IPS-15b (cell line): Measurements from ENCODE around the gene TNKS1BP1.
A peak's percentile ranks its signal among the peaks of the same experiment; 100 is the strongest.

Source experiments
- H3K27me3 ChIP-seq: one replicate; pipeline ENCODE4 v1.6.1; 2013; ENCODE audit warnings: low read length; ENCODE audit not compliant: control insufficient read depth, insufficient read depth
- H3K36me3 ChIP-seq: one replicate; pipeline ENCODE4 v1.6.1; 2013; ENCODE audit warnings: low read length; ENCODE audit not compliant: control insufficient read depth, insufficient read depth
- H3K4me1 ChIP-seq: one replicate; pipeline ENCODE4 v1.6.1; 2013; ENCODE audit warnings: mild to moderate bottlenecking, low read length; ENCODE audit not compliant: control insufficient read depth, insufficient read depth
- H3K4me3 ChIP-seq: one replicate; pipeline ENCODE4 v1.5.1; 2013; ENCODE audit warnings: low read depth, low read length
- H3K9ac ChIP-seq: one replicate; pipeline ENCODE4 v1.6.1; 2013; ENCODE audit warnings: low read depth, mild to moderate bottlenecking, low read length
- H3K9me3 ChIP-seq: one replicate; pipeline ENCODE4 v1.6.1; 2013; ENCODE audit warnings: mild to moderate bottlenecking, low read length; ENCODE audit not compliant: control insufficient read depth, insufficient read depth

TNKS1BP1 gene

DNA sequence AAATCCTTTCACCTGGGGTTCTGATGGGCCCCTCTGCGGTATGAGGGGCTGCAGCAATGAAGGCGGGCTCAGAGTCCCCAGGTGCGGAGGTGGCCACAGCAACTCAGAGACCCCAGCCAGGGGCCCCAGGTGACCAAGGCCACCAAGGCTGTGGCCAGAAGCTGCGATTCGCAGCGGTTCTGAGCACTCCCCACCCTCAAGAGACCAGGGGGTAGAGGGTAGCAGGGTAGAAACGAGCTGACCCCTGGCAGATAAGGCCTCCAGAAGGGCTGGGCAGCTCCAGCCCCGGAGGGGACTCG lies 948 bp downstream of the TNKS1BP1 start:
- peak overlapping the region; percentile 68 for H3K9ac ChIP-seq
- H3K36me3 ChIP-seq = peaks cover 36% of the 10 kb centered on the region

DNA sequence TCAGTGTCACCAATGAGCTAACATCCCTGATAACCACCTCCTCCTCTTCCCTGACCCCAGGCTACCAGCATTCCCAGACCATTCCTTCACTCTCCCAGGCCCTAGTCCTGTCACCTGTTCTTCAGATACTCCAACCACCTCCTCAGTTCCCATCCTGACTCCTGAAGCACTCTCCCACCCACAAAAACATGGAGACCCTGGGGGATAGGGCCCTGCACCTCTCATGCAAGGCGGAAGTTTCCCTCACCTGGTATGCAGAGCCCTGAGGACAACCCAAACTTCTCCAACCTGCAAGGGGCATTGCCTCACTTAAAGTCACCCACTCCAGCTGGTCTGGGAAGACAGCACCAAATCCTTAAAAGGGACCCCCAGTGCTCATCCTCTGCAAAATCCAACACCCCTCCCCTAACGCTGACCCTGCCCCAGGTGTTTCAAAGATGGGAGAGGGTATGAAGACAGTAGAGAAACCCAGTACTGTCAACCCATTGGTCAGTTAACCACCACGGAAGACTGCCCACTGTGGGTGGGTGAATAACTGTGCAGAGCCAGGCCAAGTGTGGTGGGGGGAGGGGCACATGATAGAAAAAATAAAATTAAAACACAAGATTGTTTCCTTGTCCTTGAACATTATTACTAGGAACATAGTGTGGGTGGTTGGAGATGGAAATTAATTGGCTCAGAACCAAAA lies 1.4 kb downstream of the TNKS1BP1 start:
- peaks cover 13% of the 10 kb centered on the region for H3K4me1 ChIP-seq
- H3K36me3 ChIP-seq = peaks cover 33% of the 10 kb centered on the region

More for the DNA sequence above, 948 bp downstream of the TNKS1BP1 start:
- Histone ChIP-seq H3K4me1 (peaks cover 13% of the 10 kb centered on the region), H3K9me3 (no peaks in the 10 kb centered on the region), H3K27me3 (no peaks in the 10 kb centered on the region), H3K4me3 (peak overlapping the region; percentile 87)

DNA sequence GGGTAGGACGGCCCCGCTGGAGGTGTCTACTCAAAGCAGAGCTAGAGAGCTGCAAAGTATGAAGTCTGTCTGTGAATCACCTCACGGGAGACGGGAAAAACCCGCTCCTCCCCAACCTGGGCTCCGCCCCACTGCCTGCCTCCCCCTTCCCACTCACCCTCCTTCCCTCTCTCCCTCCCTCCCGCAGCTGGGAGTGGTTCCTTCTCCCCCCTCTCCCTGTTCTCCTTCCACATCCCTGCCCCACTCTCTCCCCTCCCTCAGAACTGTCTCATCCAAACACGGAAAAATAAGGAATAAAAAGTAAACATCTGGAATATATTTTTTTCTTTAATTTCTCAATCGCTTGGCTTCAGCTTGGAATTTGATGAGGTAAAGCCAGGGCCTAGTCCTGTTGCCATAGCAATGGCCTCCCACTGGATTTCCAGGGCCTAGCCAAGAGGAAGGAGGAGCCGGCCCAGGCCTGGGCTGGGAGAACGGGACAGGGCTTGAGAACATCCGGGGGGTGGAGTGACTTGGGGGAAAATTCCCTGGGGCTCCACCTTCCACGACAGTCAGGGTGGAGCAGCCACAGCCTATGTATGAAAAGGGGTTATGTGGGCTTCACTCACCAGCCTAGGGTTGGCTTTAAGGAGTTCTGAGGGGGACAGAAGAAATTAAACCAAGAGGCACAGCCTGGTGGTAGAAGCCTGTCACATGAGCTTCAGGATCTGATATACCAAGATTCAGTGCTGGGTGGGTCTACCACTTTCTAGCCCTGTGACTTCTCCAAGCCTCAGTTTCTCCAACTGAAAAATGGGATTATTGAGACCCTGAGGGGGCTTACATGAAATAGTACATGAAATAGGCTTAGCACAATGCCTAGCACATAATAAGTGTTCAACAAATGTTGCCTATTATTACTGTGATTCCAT lies 2.2 kb downstream of the TNKS1BP1 start:
- Histone ChIP-seq H3K4me3 (peak overlapping the region; percentile 13), H3K4me1 (peaks cover 13% of the 10 kb centered on the region), H3K9me3 (no peaks in the 10 kb centered on the region), H3K36me3 (peaks cover 33% of the 10 kb centered on the region), H3K27me3 (no peaks in the 10 kb centered on the region), H3K9ac (no peak overlapping the region)

More for the DNA sequence above, 1.4 kb downstream of the TNKS1BP1 start:
- H3K27me3 ChIP-seq = no peaks in the 10 kb centered on the region
- peak overlapping the region; percentile 87 for H3K4me3 ChIP-seq
- H3K9me3 ChIP-seq = no peaks in the 10 kb centered on the region
- peak overlapping the region; percentile 68 for H3K9ac ChIP-seq

DNA sequence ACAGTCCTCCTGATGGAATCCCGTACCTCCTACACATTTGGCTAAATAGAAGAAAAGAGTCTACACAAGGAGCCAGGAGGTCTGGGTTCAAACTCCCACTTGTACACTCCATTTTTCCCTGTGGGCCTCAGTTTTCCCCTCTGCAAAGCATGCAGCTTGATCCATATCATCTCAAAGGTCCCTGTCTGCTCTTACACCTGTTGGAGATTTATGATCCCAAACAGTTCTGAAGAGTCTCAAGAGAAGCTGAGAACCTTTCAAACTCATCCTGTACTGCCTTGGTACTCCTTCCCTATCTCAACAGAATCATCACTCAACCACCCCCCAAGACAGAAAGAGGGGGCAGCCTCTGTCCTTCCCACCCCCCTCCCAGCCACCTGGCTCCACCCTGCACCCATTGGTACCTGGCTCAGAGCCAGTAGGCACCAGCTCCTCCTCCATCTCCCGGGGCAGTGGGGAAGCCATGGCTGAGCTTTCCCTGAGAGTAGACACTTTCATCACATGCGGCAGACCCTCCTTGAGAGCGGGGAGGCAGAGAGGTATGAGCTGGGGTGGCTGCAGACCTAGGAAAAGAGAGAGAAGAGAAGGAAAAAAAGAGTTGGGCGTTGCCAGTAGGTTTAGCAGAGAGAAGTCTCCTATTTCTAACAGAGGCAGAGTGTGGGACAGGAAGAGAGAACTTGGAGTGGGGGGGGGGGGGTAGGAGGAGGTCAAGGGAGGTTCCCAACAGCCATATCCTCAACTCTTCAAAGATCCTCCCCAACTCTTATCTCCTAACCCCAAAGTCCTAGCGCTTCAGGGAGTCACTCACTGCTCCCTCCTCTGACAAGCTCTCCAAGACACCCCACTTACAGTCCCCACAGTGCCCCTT lies 3.1 kb downstream of the TNKS1BP1 start:
- peak overlapping the region; percentile 13 for H3K4me3 ChIP-seq
- H3K9ac ChIP-seq = no peak overlapping the region
- H3K27me3 ChIP-seq = no peaks in the 10 kb centered on the region
- peaks cover 13% of the 10 kb centered on the region for H3K4me1 ChIP-seq
- peaks cover 34% of the 10 kb centered on the region for H3K36me3 ChIP-seq
- no peaks in the 10 kb centered on the region for H3K9me3 ChIP-seq

DNA sequence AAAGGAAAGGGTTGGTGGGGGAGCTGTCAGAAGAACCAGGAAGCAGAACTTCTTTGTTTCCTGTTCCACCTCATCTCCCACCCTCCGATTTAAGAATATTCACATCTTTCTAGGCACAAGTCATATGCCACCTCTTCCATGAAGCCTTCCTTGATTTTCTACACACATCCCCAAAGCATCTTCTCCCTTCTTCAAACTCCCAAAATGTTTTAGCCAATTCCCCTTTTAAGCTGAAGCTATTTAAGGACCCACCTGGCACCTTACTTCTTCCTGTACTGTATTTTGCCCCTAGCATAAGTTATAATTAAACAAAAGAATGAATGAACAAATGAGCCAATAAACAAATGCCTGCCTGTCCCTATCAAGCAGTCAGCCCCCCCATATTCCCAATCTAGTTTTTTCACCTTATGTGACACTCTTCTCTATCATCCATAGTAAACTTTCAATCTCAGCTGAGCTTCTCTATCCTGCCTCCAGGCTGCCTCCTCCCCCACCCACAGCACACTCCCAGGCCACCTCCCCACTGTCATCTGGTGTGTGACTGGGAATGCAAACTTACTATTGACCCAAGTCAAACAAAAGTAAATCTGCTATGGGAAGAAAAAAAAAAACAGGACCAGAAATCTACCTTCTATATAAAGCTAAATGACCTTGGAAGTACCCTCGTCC lies 3.9 kb downstream of the TNKS1BP1 start:
- Histone ChIP-seq H3K4me1 (peaks cover 13% of the 10 kb centered on the region), H3K36me3 (peaks cover 41% of the 10 kb centered on the region)

DNA sequence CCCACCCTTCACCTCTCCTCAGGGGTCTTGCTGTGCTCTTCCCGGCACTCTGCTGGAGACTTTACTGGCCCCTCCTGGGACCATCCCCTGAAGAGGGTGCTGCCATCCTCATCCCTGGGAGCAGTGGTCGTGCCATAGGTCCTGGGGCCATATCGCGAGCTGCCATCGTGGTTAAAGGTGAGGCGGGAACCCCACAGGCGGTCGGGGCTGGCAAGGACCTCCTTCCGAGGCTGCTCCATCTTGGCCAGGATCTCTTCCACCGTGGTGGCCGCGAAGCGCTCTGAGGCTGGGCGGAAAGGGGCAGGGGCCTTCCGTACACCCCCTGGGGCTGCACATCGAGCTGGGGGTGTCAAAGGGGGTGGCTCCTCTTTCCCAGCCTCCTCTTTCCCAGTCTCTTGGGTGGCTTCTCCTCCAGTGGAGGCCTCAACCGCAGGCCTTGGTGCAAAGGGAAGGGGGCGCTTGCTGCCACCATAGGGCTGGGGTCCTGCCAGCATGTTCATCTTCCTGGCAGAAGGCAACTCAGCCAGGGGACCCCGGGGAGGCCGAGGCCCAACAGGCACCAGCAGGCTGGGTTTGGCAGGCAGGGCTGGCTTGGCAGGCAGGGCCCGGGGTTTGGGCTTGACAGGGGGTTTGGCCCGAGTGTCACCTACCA lies 4.6 kb downstream of the TNKS1BP1 start:
- Histone ChIP-seq H3K4me1 (peaks cover 16% of the 10 kb centered on the region), H3K9me3 (no peaks in the 10 kb centered on the region), H3K4me3 (no peak overlapping the region), H3K9ac (no peak overlapping the region), H3K27me3 (no peaks in the 10 kb centered on the region), H3K36me3 (peaks cover 43% of the 10 kb centered on the region)

More for the DNA sequence above, 3.9 kb downstream of the TNKS1BP1 start:
- Histone ChIP-seq H3K27me3 (no peaks in the 10 kb centered on the region), H3K9ac (no peak overlapping the region), H3K4me3 (no peak overlapping the region), H3K9me3 (no peaks in the 10 kb centered on the region)

DNA sequence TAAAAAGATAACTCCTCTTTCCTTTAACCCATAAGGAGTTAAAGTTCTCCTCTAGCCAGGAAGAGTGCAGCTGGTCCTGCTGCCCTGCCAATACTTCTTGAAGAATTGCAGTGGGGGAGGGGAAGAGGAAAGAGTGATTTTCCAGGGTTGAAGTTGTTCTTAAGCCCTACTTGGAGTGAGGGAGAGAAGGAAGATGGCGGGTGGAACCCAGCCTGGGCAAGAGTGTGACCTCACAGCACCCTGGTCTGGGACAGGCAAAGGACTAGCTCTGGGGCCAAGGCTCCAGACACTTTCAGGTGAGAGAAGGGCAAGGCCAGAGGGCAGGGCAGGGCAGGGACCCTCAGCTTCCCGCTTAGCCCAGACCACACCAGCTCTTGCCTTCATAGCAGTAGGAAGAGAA lies 6.6 kb downstream of the TNKS1BP1 start:
- H3K4me3 ChIP-seq = no peak overlapping the region
- H3K4me1 ChIP-seq = peaks cover 21% of the 10 kb centered on the region
- peaks cover 62% of the 10 kb centered on the region for H3K36me3 ChIP-seq
- H3K27me3 ChIP-seq = no peaks in the 10 kb centered on the region
- H3K9ac ChIP-seq = no peak overlapping the region
- no peaks in the 10 kb centered on the region for H3K9me3 ChIP-seq

DNA sequence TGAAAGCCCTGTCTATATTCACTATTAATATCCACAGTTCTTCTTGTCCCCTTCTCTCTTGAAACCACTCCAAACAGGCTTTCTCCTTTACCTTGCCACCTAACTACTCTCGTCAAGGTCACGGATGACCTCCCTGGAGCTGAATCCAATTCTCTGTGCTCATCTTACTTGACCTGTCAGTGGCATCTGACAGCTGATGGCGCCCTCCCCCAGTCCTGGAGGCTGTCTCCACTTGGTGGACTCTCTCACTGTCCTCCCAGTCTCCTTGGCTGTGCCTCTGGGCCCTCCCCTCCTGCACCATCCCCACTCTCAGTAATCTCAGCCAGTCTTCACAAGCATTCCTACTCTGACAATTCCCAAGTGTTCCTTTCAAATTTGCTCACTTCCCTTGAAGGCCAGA lies 8.7 kb downstream of the TNKS1BP1 start:
- H3K9ac ChIP-seq = no peak overlapping the region
- H3K27me3 ChIP-seq = no peaks in the 10 kb centered on the region
- H3K4me3 ChIP-seq = no peak overlapping the region
- peaks cover 67% of the 10 kb centered on the region for H3K36me3 ChIP-seq
- peaks cover 19% of the 10 kb centered on the region for H3K4me1 ChIP-seq
- H3K9me3 ChIP-seq = no peaks in the 10 kb centered on the region

DNA sequence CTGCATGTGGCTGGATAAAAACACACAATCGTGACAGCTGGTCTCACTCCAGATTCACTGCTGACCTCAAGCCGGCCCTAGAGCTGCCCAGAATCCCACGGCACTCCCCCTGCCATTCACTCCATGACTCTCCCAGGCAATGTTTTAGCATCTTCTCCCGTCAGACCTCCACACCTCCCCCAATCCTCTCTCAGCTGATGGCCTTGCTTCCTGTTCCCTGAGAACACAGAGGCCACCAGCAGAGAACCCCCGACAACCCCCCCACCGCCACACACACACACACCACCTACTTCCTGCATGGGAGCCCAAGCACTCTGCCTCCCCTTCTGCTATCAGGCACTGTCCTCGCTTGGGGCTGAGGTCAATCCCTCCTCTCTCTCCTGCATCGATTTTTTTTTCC lies 9.3 kb downstream of the TNKS1BP1 start:
- Histone ChIP-seq H3K9ac (no peak overlapping the region), H3K9me3 (no peaks in the 10 kb centered on the region), H3K27me3 (no peaks in the 10 kb centered on the region), H3K4me1 (peaks cover 22% of the 10 kb centered on the region), H3K36me3 (peaks cover 67% of the 10 kb centered on the region), H3K4me3 (no peak overlapping the region)

DNA sequence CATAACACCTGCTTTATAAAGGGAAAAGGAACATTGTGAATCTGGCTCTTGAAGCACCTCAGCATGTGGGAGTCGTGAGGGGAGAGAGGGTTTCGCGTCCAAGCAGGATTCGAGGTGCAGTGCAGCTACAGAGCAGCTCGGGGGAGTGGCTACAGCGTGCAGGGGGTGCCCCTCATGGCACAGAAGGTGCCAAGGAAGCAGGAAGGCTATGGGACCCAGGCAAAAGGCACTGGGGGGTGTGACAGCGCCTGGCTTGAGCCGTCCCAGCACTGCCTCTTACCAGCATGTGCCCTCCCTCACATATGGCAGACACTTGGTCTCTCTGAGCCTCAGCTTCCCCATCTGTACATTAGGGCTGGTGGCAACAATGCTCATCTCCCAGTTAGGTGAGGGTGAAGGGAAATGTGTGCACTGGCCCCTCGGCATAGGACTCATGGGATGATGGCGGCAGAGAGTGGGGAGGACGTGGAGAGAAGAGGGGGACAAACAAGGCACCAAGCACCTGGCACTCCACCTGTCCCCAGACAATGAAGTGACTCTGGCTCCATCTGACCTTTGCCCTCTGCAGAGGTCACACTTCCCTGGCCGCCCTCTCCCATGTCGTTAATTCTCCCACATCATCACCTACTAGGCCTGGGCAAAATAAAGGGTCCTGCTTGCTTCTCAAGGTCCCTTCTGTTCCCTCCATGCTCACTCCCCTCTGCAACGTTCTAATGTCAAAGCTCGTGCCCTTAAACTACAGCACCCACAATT lies 10.4 kb downstream of the TNKS1BP1 start:
- H3K9me3 ChIP-seq = no peaks in the 10 kb centered on the region
- no peak overlapping the region for H3K4me3 ChIP-seq
- H3K4me1 ChIP-seq = peaks cover 23% of the 10 kb centered on the region
- H3K36me3 ChIP-seq = peaks cover 71% of the 10 kb centered on the region
- no peak overlapping the region for H3K9ac ChIP-seq
- H3K27me3 ChIP-seq = no peaks in the 10 kb centered on the region
